Left colon (tissue), 2 donors: ENCODE measurements around the gene MARCKSL1. TPM values are rescaled to one million over a fixed set of nuclear protein-coding genes. Genes with fewer than 3 reads are reported as not detected.

Source experiments
- ATAC-seq: fragments of 200-7000 bp; cut with Tn5 transposase; one replicate; pipeline ENCODE4 v1.9.1; 2020; ENCODE audit warnings: mild to moderate bottlenecking, moderate library complexity
- DNase-seq, 2 donors: peaks; one replicate each; pipeline ENCODE4 v3.0.0-alpha.2; 2020
- intact Hi-C, 2 donors: fragments of 100-400 bp; cut with DNase I in 1 of 2; cut with micrococcal nuclease in 1 of 2; formaldehyde crosslinking; loops; one replicate each; pipeline versions ENCODE4 v1.11.2 to v1.14.0; 2022; cut with DNase I, micrococcal nuclease
- total RNA-seq, 2 donors: library from RNA; stranded (reverse); fragmentation: NEBNext Ultra II Directional; extraction: Animal tissue kit (Norgen Biotek cat#: 25700); gene quantifications; one replicate each; pipeline ENCODE4 v1.2.1, GENCODE V29; 2021
- donor health status: DM: no; HTN: no; CAD: no.
- donor health status: DM: yes; HTN: yes; CAD: no.

Gene MARCKSL1
- total RNA-seq, 2 donors from 2014 or later = 135 to 144 TPM

GRCh38 chr1:32353886-32354570 lies 18.0 kb upstream of the MARCKSL1 start:
- no peak for DNase-seq
- intact Hi-C loops = no loop called here
- no peak for ATAC-seq

- DNase-seq = no peak
Measured at GRCh38 chr1:32353431-32353830, 17.4 kb upstream of the MARCKSL1 start.

GRCh38 chr1:32352831-32353383 lies 16.9 kb upstream of the MARCKSL1 start:
- ATAC-seq (no peak), DNase-seq (no peak)

More at GRCh38 chr1:32353431-32353830, 17.4 kb upstream of the MARCKSL1 start:
- intact Hi-C loops = no loop called here
- ATAC-seq = no peak

GRCh38 chr1:32352239-32352745 lies 16.3 kb upstream of the MARCKSL1 start:
- no peak for DNase-seq
- intact Hi-C loops = no loop called here
- ATAC-seq = no peak

More at GRCh38 chr1:32352831-32353383, 16.9 kb upstream of the MARCKSL1 start:
- intact Hi-C loops = no loop called here

- intact Hi-C loops = no loop called here
- DNase-seq (peak; percentile 95), ATAC-seq (peak; percentile 93)
Measured at GRCh38 chr1:32351399-32352238, 15.6 kb upstream of the MARCKSL1 start.

- intact Hi-C loops = no loop called here
- ATAC-seq = peak; percentile 73
- peak; percentile 77 to 90 for DNase-seq
Measured at GRCh38 chr1:32350785-32351398, 14.9 kb upstream of the MARCKSL1 start.

- intact Hi-C loops = no loop called here
- ATAC-seq (no peak), DNase-seq (no peak)
Measured at GRCh38 chr1:32349211-32349708, 13.2 kb upstream of the MARCKSL1 start.

GRCh38 chr1:32346532-32347157 lies 10.6 kb upstream of the MARCKSL1 start:
- DNase-seq (no peak), ATAC-seq (no peak)
- intact Hi-C loops = no loop called here

GRCh38 chr1:32345289-32345827 lies 9.3 kb upstream of the MARCKSL1 start:
- ATAC-seq (peak; percentile 59), DNase-seq (peak in 1 of 2 donors; percentile 43)
- intact Hi-C loops = no loop called here

- DNase-seq (no peak), ATAC-seq (no peak)
- intact Hi-C loops = no loop called here
Measured at GRCh38 chr1:32342704-32343103, 6.7 kb upstream of the MARCKSL1 start.

GRCh38 chr1:32341971-32342370 lies 5.9 kb upstream of the MARCKSL1 start:
- ATAC-seq (no peak), DNase-seq (no peak)
- intact Hi-C loops = no loop called here

- intact Hi-C loops = no loop called here
- no peak for ATAC-seq
- DNase-seq = no peak
Measured at GRCh38 chr1:32341186-32341757, 5.2 kb upstream of the MARCKSL1 start.

- DNase-seq = no peak
- intact Hi-C loops = no loop called here
- ATAC-seq = no peak
Measured at GRCh38 chr1:32339363-32339978, 3.4 kb upstream of the MARCKSL1 start.

GRCh38 chr1:32338637-32339145 lies 2.7 kb upstream of the MARCKSL1 start:
- peak; percentile 39 for ATAC-seq
- DNase-seq = peak in 1 of 2 donors; percentile 55
- intact Hi-C loops = no loop called here

GRCh38 chr1:32337855-32338636 lies 2.0 kb upstream of the MARCKSL1 start:
- peak; percentile 58 to 64 for DNase-seq
- intact Hi-C loops = no loop called here
- ATAC-seq = peak; percentile 59

- intact Hi-C loops = no loop called here
- peak; percentile 45 to 61 for DNase-seq
- ATAC-seq = no peak
Measured at GRCh38 chr1:32336963-32337675, 1.1 kb upstream of the MARCKSL1 start.
